LNCaP clone FGC (cell line): ENCODE results near the gene SPG7.
A peak's percentile ranks its signal among the peaks of the same experiment; 100 is the strongest.

ENCODE experiments used
- DNase-seq: peaks from one replicate; pipeline ENCODE4 v3.0.0-alpha.2; 2011; ENCODE audit warnings: low read depth
- H3K4me3 ChIP-seq: 2 replicates; pipeline ENCODE4 v1.5.1; 2011; ENCODE audit warnings: mild to moderate bottlenecking, low read depth, low read length, control low read depth
- TF ChIP-seq, protein P1 (sequence below): IDR thresholded peaks from 2 replicates; pipeline ENCODE4 v1.5.1; 2012; ENCODE audit warnings: mild to moderate bottlenecking; ENCODE audit not compliant: control insufficient read depth, insufficient read depth; ENCODE audit errors: extremely low read depth

Gene SPG7

DNA sequence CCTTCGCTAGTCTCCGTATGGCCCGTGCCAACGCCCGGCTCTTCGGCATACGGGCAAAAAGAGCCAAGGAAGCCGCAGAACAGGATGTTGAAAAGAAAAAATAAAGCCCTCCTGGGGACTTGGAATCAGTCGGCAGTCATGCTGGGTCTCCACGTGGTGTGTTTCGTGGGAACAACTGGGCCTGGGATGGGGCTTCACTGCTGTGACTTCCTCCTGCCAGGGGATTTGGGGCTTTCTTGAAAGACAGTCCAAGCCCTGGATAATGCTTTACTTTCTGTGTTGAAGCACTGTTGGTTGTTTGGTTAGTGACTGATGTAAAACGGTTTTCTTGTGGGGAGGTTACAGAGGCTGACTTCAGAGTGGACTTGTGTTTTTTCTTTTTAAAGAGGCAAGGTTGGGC is 54.7 kb downstream of the SPG7 start:
- H3K4me3 ChIP-seq, result peak overlapping the region; percentile 94
- TF ChIP-seq, protein P1, sequence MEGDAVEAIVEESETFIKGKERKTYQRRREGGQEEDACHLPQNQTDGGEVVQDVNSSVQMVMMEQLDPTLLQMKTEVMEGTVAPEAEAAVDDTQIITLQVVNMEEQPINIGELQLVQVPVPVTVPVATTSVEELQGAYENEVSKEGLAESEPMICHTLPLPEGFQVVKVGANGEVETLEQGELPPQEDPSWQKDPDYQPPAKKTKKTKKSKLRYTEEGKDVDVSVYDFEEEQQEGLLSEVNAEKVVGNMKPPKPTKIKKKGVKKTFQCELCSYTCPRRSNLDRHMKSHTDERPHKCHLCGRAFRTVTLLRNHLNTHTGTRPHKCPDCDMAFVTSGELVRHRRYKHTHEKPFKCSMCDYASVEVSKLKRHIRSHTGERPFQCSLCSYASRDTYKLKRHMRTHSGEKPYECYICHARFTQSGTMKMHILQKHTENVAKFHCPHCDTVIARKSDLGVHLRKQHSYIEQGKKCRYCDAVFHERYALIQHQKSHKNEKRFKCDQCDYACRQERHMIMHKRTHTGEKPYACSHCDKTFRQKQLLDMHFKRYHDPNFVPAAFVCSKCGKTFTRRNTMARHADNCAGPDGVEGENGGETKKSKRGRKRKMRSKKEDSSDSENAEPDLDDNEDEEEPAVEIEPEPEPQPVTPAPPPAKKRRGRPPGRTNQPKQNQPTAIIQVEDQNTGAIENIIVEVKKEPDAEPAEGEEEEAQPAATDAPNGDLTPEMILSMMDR, result no peak
- no peak for DNase-seq

DNA sequence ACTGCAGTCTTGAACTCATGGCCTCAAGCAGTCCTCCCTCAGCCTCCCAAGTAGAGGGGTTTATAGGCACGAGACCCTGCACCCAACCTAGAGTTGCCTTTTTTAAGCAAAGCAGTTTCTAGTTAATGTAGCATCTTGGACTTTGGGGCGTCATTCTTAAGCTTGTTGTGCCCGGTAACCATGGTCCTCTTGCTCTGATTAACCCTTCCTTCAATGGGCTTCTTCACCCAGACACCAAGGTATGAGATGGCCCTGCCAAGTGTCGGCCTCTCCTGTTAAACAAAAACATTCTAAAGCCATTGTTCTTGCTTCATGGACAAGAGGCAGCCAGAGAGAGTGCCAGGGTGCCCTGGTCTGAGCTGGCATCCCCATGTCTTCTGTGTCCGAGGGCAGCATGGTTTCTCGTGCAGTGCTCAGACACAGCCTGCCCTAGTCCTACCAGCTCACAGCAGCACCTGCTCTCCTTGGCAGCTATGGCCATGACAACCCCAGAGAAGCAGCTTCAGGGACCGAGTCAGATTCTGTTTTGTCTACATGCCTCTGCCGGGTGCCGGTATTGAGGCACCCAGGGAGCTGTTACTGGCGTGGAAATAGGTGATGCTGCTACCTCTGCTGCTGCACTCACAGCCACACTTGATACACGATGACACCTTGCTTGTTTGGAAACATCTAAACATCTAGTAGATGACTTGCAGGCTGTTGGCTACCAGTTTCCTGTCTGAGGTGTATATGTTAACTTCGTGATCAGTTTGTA is 55.6 kb downstream of the SPG7 start:
- DNase-seq, result no peak
- H3K4me3 ChIP-seq, result peak overlapping the region; percentile 94; the same call in 1 of the 2 replicates
- TF ChIP-seq, protein P1, result no peak

DNA sequence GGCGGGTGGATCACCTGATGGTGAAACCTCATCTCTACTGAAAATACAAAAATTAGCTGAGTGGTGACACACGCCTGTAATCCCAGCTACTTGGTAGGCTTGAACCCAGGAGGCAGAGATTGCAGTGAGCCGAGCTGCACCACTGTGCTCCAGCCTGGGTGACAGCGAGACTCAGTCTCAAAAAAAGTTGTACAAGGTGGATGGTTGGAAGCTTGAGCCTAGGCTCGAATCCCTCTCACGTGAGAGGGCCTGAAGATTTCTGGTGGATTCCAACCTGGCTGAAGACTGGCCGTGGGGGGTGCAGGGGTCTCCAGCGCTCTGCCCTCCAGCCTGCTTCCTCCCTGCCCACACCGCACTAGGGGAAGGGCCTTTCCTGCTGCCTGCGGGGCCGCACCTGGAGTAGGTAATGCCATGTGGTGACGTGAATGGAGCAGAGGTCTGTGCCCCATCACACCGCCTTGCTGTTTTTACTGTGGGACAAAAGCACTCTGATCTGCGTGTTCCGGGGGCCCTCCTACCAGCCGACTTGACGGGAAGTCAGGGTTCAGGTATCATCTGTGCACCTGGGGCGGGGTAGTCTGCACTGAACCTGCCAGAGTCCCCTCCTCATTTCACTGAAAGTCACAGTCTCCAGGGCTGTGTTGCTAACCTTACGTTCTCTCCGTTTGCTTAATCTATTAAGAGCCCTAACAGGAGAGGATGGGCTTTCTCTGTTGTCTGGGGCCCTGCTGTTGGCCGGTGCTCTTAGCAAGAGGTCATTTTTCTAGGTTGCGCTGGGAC is 56.5 kb downstream of the SPG7 start:
- no peak overlapping the region; the same call in 1 of the 2 replicates for H3K4me3 ChIP-seq
- no peak for DNase-seq
- TF ChIP-seq, protein P1, result no peak

DNA sequence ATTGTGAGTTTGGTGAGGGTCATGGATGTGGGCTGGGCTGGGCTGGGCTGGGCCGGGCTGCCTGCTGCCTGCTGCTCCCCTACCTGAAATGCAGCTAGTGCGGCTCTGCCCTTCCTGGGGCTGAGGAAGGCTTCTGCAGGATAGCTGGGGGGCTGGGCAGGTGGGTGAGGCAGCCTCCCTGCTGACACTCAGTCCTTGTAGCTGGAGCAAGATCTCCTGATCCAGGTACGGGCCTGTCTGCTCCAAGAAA is 57.0 kb downstream of the SPG7 start:
- H3K4me3 ChIP-seq, result peak overlapping the region; percentile 32; the same call in 1 of the 2 replicates
- DNase-seq, result no peak
- TF ChIP-seq, protein P1, result no peak

DNA sequence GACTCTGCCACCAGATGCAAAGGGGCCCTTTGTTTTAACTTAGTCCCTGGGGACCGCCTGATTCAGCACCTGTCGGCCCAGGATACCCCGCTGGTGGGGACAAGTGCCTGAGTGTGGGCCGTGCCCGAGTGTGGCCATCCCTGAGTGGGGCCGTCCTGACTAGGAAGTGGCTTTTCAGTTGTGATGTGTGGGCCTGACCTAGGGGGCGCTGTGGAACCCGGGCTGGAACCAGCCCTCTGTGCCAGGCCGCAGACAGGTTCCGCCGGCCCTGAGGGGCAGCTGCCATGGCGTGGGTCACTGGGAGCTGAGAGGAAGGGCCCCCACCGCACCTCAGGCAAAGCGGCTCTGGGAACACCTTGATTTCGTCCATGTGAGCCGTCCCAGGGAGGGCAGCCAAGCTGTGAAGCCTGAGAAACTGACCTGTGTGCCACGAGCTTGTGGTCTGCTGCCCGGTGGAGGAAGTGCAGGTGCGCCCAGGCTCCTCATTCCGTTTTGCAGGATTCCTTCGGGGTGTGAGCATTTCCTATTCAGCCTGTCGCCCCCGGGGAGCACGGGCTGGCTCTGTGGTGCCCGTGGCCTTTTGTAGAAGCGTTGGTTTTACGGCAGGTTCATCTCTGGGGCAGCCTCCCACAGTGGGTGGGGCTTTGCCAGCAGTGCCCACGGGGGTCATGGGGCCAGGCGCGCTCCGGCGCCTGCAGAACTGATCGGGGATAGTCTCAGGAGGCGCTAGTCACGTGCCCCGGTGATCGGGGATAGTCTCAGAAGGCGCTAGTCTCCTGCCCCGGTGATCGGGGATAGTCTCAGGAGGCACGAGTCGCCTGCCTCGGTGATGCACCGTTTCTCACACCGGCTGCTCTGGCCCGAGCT is 57.5 kb downstream of the SPG7 start:
- TF ChIP-seq, protein P1, result peak; percentile 71
- DNase-seq, result peak; percentile 56
- H3K4me3 ChIP-seq, result peak overlapping the region; percentile 32

DNA sequence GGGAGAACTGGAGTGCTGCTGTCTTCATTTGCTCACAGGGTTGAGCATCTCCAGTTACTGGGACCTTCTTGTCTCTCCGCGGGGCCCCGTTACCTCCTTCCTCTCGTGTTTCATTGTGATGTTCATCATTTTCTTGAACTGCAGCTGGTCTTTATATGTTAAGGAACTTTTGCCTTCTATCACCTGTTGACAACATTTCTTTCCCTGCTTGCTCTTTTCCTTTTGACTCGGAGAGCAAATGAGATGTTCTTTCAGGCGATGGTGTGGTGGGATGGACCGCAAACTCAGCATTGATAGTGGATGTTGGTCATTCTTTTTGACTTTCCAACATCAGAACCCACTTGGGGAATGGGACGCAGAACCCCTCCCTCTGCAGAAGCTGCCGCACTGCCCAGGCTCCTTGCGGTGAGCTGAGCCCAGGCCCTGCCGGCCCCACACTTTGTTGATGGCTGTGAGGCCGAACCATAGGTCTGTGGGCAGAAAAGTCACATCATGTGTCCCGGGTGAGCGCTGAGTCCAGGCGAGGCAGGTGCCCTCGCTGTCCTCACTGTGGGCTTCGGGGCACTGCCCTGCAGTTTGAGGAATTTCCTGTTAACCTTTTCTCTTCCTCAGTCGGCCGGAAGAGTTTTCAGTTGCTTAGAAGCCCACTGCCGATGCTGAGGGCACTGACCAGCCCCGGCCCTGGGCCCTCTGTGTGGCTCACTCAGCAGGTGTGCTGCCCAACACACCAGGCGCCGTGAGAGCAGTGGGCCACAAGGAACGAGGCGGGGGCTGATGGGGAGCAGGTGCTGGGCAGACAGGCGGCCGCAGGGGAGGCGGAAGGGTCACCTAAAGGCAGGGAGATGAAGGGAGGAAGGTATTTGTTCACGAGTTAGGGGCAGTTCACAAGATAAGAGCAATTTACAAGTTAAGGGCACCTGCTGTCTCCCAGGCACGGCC is 59.7 kb downstream of the SPG7 start:
- TF ChIP-seq, protein P1, result no peak
- DNase-seq, result no peak
- no peak overlapping the region for H3K4me3 ChIP-seq
